ENCODE data around the gene LRRN2. TPM values are rescaled to one million over a fixed set of nuclear protein-coding genes. Genes with fewer than 3 reads are reported as not detected.

LRRN2 gene
- total RNA-seq, 1 experiment from 2014 or later: 2.0 TPM

DNA sequence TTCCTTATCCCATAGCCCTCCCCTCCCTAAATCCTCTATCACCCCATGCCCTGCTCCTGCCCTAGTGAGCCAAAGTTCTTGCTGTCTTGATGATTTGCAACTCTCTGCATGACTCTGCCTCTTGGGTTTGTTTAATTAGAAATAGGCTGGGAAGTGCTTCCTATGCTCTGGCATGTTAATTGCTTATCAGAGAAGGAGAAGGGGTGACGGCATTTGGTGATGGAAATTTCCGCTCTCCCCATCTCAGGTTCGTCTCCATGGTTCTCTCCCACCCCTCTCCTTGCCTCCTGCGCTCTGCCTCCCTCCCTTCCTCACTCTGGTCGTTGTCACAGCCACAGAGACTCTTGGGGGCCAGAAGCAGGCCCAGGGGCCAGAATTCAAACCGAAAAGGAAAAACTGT is 68.9 kb downstream of the LRRN2 start:
- ChIA-PET CTCF (no interaction called here), POLR2A (no interaction called here)
- in situ Hi-C loops (cut with HindIII; ENCODE audit: low pct_unique_long_range_greater_than_20kb, low sequenced_read_pairs) (no loop called here), intact Hi-C loops (cut with micrococcal nuclease; ENCODE audit: unreplicated experiment) (no loop called here)
- Histone ChIP-seq H3K4me3 (ENCODE audit: low read depth in 2 of 2, low read length in 2 of 2) (no peak overlapping the region), H3K27ac (ENCODE audit: low read length) (no peak overlapping the region), H3K4me1 (ENCODE audit: control insufficient read depth, insufficient read depth, low read length) (no peaks in the 10 kb centered on the region), H3K36me3 (ENCODE audit: control insufficient read depth, insufficient read depth, low read length) (no peaks in the 10 kb centered on the region), H3K9me3 (ENCODE audit: control insufficient read depth, insufficient read depth, low read depth, low read length) (no peaks in the 10 kb centered on the region), H3K27me3 (ENCODE audit: control insufficient read depth, insufficient read depth, low read length) (no peaks in the 10 kb centered on the region)
- DNase-seq (ENCODE audit: low read depth, low spot score) (no peak), ATAC-seq (no peak)
- TF ChIP-seq, protein P1, sequence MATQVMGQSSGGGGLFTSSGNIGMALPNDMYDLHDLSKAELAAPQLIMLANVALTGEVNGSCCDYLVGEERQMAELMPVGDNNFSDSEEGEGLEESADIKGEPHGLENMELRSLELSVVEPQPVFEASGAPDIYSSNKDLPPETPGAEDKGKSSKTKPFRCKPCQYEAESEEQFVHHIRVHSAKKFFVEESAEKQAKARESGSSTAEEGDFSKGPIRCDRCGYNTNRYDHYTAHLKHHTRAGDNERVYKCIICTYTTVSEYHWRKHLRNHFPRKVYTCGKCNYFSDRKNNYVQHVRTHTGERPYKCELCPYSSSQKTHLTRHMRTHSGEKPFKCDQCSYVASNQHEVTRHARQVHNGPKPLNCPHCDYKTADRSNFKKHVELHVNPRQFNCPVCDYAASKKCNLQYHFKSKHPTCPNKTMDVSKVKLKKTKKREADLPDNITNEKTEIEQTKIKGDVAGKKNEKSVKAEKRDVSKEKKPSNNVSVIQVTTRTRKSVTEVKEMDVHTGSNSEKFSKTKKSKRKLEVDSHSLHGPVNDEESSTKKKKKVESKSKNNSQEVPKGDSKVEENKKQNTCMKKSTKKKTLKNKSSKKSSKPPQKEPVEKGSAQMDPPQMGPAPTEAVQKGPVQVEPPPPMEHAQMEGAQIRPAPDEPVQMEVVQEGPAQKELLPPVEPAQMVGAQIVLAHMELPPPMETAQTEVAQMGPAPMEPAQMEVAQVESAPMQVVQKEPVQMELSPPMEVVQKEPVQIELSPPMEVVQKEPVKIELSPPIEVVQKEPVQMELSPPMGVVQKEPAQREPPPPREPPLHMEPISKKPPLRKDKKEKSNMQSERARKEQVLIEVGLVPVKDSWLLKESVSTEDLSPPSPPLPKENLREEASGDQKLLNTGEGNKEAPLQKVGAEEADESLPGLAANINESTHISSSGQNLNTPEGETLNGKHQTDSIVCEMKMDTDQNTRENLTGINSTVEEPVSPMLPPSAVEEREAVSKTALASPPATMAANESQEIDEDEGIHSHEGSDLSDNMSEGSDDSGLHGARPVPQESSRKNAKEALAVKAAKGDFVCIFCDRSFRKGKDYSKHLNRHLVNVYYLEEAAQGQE (IDR thresholded peaks at IDR 0.05; ENCODE audit: insufficient read depth in 1 of 2, low read depth in 2 of 2, low read length in 1 of 2): no peak
- TF ChIP-seq POLR2AphosphoS5 (IDR thresholded peaks at IDR 0.05; ENCODE audit: low read depth, low read length): no peak
- BruUV-seq (replicated peaks): no TSS peak

DNA sequence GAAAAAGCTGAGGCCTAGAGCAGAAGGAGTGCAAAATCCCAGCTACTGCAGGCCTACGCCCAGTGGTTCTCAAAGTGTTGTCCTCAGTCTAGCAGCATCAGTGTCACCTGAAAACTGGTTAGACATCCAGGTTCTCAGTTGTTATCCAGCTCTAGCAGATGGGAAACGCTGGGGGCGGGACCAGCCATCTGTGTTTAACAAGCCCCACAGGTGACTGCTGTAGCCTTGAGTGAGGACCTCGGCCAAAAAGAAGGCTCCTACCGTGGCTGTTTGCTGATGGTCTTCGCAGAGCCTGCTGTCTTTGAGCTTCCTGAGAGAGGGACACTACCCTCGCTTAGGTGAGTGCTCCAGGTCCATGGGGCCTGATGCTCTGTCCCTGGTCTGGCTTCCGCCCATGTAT is 69.7 kb downstream of the LRRN2 start:
- Histone ChIP-seq H3K36me3 (ENCODE audit: control insufficient read depth, insufficient read depth, low read length) (no peaks in the 10 kb centered on the region), H3K4me3 (ENCODE audit: low read depth in 2 of 2, low read length in 2 of 2) (no peak overlapping the region), H3K27me3 (ENCODE audit: control insufficient read depth, insufficient read depth, low read length) (no peaks in the 10 kb centered on the region; the same call in 1 of the 2 replicates), H3K4me1 (ENCODE audit: control insufficient read depth, insufficient read depth, low read length) (no peaks in the 10 kb centered on the region), H3K9me3 (ENCODE audit: control insufficient read depth, insufficient read depth, low read depth, low read length) (no peaks in the 10 kb centered on the region), H3K27ac (ENCODE audit: low read length) (no peak overlapping the region)
- CTCF ChIA-PET: no interaction called here
- no peak for TF ChIP-seq TCF7L2 (IDR thresholded peaks at IDR 0.05; ENCODE audit: low read depth, low read length)
- TF ChIP-seq, protein P2, sequence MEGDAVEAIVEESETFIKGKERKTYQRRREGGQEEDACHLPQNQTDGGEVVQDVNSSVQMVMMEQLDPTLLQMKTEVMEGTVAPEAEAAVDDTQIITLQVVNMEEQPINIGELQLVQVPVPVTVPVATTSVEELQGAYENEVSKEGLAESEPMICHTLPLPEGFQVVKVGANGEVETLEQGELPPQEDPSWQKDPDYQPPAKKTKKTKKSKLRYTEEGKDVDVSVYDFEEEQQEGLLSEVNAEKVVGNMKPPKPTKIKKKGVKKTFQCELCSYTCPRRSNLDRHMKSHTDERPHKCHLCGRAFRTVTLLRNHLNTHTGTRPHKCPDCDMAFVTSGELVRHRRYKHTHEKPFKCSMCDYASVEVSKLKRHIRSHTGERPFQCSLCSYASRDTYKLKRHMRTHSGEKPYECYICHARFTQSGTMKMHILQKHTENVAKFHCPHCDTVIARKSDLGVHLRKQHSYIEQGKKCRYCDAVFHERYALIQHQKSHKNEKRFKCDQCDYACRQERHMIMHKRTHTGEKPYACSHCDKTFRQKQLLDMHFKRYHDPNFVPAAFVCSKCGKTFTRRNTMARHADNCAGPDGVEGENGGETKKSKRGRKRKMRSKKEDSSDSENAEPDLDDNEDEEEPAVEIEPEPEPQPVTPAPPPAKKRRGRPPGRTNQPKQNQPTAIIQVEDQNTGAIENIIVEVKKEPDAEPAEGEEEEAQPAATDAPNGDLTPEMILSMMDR (IDR thresholded peaks at IDR 0.05): no peak
- TF ChIP-seq SIN3A (IDR thresholded peaks at IDR 0.05; ENCODE audit: borderline replicate concordance, insufficient read depth, low read depth, low read length): no peak
- TF ChIP-seq POLR2AphosphoS5 (IDR thresholded peaks at IDR 0.05; ENCODE audit: low read depth, low read length): no peak
- TF ChIP-seq, protein P1 (IDR thresholded peaks at IDR 0.05; ENCODE audit: insufficient read depth in 1 of 2, low read depth in 2 of 2, low read length in 1 of 2): no peak
- no peak for ATAC-seq
- intact Hi-C loops (cut with micrococcal nuclease; ENCODE audit: unreplicated experiment) (no loop called here), in situ Hi-C loops (cut with HindIII; ENCODE audit: low pct_unique_long_range_greater_than_20kb, low sequenced_read_pairs) (no loop called here)
- no peak for DNase-seq (ENCODE audit: low read depth, low spot score)
- no TSS peak for BruUV-seq (replicated peaks)
- POLR2A ChIA-PET: no interaction called here
